Medulla oblongata (tissue), 1 donor: Measurements from ENCODE around the gene MARCKS.
A peak's percentile ranks its signal among the peaks of the same experiment; 100 is the strongest.
"Not testable (repeated sequence)": the region's sequence is repeated elsewhere in the genome, so short reads cannot be mapped to it uniquely, and the experiment has no call there.

Source experiments
- DNase-seq: peaks from one replicate; pipeline ENCODE4 v3.0.0-alpha.2; 2015; ENCODE audit errors: extremely low spot score

Gene MARCKS

DNA sequence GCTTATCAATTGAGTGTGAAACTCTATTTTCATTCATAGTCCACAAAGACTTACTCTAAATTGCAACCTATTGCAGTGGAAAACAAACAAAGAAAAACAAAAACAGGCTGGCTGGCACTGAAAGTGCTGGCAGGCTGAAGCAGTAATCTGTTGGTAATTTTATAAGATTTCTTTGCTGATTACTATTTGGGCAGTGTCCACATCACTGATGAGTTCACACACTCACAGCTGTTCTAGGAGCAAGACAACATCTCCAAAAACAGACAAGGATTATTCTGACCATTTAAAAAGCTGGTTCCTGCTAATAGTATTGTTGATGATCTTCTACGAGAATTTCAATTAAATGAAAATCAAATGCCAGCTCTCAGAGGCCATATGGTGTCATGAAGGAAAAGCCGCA, 26.9 kb downstream of the MARCKS start:
- DNase-seq: no peak

DNA sequence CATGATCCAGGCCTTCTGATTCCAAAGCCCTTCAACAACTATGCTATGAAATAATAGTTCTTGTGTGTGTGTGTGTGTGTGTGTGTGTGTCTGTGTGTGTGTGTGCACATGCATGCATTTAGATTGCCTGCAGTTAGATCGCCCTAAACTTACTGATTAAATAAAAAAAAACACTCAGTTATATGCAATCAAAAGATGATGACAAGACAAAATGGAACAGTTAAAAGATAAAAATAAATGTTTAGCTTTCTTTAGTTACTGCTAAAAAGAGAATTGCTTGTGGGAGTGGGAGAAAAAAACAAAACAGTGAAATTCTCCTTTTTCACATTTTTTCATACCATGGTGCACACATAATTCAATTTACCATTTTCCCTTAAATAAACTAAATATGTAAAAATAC, 29.4 kb downstream of the MARCKS start:
- no peak for DNase-seq

DNA sequence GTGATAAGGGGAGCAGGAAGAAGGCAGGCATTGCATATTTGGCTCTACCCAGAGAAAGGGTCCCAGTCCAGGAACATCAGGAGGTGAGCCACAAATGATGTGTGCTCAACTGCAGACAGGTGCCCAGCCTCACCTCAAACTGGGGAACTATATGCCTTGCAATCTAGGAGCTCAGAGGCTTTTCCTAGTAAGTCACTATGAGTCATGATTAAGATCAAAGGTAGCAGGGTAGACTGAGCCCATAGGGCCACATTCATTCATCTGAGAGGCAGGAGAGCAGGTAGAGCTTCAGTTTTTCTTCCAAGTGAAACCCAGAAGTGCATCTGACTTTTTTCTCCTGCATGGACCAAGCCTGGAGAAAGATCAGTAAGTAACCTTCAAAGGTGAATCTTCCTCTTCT, 31.3 kb downstream of the MARCKS start:
- DNase-seq: no peak

DNA sequence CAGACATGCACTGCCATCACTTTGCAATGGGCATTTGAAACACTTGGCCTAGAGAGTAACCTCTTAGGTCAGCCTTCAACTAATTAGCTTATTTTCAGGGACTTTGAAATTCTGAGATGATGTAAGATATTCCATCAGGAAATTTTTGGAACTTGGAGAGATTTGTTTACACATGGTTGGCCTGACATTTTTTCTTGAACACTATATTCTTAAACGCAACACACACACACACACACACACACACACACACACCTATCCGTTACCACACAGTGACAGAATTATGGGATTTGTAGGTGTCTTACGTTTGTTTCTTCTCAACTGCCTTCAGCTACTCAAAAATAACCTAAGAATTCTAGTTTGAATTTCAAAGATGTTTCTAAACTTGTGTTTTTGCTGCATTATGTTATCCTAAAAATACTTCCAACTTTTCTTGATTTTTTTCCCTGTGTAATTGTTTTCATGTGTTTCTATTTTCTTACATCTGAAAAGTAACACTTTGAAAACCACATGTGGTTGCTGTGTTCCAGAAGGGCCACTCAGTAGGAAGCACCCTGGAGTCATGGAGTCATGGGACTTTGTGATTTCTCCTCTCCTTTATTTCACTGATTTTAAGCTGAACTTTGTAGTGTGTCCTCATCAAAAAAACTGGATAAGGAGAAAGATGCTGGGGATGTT, 31.9 kb downstream of the MARCKS start:
- DNase-seq: no peak

DNA sequence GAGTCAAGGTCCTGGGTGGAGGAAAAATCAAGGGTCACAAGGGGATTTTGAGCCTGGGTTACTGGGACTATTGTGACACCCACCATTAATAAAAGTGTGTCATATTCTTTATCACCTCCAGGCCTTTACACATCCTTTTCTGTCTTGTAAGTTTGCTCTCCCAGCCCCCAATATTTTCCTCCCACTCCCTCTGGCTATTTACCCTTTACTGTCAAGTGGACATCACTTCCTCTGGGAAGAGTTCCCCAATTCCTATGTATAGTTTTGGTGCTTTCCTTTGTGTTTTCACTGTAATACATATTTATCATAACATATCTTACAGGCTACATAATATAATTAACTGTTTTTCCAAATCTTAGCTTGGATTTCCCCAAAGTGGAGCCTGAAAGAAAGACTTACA, 36.3 kb downstream of the MARCKS start:
- DNase-seq: no peak

DNA sequence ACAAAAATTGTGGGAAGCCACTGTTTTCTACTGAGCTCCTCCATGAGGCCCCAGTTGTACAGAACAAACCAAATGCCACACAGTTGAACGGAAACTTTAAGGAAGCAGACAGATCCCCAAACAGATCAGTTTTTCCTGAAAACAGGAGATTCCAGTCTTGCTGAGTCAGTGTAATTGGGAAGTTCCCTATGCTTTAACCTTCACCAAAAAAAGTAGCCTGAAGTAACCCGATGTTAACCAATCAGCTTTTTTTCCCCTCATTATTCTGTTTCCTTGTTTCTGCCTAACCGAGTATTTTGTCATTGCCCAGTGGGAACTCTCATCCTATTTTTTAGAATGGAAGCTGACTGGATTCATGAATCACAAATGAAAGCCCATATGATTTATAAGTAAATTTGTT, 36.7 kb downstream of the MARCKS start:
- DNase-seq: no peak

DNA sequence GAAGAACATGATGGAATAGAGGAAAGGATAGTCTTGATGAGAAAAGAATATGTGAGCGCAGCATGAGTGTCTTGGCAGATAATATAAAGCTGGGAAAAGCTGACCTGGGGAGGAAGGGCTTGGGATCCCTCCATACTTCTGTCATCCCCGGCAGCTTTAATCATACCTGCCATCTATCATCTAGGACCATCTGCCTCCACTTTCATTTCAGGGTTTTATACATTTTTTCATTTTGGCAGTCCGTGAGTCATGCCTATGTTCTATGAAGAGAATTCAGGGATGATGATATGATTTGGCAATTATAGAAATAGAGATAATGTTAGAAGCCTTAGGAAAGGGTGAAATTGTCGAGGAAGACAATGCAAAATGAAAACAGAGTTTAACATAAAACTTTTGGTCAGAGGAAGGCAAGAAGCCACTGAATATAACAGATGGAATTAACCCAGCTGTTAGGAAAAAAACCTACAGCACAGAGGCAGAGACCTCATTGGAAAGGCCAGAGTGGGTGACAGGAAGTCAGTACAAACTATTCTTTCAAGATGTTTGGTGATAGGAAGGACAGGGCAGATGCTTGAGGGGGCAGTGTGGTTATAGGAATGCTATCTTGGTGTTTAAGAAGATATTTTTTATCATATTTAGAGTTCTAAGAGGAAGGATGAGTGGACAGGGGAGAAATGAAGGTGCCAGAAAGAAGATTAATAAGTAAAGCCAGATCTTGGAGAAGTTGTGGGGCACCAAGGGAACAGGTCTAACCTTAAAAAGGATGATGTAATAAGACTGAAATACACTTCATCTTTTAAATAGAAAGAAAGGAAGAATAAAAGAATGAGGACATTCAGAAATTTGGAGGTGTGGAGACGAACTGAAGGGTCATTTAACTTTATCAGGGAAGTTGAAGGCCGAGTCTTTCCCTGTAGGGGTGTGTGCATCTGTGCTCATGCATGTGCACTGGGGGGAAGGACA, 37.8 kb downstream of the MARCKS start:
- DNase-seq: no peak

DNA sequence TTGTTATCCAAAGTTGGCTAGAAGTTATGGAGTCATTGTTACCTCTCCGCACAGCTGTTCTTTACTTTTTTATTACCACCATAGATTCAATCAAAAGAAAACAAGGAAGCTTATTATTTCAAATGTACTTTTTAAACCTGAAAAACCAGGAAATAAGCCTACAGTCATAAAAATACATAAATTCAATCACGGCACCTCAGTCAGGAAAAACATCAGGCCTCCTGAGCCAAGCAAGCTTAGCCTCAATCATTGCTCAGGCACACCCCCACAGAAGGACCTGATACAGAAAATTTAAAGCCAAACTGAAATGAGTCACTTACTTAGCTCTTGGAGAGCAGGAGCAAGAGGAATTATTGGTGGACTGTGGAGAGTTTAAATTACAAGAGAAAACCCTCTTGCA, 44.3 kb downstream of the MARCKS start:
- no peak for DNase-seq

DNA sequence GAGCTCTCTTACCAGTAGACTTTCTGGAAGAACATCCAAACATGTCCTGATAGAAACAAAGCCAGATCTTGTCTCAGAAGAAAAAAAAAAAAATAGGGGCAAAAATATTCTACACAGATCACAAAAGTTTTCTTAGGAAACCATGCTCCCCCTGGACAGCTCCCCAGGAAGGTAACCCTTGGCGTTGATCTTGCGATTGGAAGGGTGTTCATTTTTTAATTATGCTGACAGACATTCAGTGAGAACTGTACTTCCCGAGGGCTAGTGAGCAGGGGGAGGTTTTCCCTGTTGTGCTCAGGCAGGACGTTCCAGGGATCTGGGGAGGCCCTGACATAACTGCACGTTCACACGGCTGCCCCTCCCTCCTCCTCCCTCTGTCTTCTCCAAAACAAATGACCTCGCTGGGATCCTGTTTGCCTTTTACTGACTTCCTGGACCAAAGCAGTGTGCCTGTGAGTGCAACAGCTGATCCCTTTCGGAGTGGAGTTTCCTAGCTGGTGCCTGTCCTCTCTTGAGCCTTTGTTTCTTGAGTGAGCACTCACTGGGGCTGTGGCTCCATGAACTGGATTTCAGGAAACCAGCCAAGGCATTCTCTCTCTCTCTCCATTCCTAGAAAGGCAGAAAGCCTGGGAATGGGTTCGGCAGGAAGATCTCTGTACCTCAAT, 46.7 kb downstream of the MARCKS start:
- peak; percentile 15 for DNase-seq

DNA sequence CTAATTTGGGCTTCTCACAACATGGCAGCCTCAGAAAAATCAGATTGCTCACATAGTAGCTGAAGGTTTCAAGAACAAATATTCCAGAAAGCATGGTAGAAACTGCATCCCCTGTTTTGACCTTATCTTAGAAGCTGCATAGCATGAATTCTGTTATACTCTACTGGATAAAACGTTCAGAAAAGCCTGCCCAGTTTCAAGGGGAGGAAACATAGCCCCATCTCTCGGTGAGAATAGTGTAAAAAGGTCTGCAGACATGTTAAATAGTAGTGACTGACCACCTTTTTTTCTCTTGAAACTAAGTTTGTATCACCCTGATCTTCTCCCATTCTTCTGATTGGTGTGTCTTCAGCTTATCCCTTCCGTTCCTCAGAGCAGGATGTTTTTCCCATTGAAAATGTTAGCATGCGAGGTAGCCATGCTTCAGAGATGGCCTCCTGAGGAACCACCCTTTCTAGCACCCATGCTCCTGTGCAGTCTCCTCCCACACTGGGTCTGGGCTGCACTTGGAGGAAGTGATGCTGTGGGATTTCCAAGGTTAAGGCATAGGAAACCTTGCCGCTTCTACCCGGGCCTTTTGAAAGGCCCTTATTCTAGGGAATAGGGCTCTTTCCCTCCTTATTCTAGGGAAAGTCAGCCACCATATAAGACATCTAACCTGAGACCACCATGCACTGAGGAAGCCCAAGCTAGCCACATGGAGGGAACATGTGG, 50.1 kb downstream of the MARCKS start:
- no peak for DNase-seq

DNA sequence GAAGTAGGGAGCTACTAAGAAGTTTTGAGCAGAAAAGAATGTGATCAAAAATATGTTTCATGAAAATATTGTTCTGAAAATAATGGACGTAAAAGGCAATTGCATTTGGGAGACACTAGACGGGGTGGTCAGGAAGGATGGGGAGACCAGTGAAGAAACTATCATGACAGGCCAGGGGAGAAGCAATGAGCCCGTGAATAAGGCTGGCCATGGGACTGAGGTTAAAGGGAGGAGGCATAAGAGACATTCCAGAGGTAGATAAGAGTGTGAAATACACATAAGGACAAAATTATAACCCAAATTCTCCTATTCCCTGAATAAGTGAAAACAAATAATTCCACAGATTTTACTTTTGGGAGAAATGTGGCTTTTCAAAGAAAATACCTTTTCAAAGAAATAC, 51.7 kb downstream of the MARCKS start:
- no peak for DNase-seq

DNA sequence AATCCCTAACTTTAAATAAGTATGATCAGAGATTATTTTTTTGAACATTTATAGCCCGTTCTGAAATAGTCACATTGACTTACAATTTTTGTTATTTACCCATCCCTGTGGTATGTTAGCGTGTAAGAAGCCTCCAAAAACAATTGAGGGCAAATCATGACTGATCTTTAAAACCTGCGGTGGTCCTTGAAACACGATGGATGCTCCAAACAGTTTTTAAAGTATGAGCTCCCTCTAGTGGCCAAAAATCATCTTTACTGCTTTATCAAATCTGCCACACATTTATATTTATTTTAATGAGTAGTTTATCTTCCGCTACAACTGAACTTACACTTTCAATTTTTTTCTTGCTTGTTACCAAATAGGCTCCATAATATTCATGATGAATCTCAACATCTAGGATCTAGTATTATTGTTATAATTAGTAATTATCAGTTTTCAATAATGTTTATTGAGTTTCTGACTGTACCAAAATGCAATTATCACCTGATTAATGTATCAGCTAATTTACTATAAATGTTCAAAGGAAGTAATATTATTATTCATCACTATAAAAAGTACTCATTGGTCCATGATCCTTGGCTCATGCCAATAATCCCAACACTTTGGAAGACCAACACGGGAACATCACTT, 52.2 kb downstream of the MARCKS start:
- peak; percentile 84 for DNase-seq

DNA sequence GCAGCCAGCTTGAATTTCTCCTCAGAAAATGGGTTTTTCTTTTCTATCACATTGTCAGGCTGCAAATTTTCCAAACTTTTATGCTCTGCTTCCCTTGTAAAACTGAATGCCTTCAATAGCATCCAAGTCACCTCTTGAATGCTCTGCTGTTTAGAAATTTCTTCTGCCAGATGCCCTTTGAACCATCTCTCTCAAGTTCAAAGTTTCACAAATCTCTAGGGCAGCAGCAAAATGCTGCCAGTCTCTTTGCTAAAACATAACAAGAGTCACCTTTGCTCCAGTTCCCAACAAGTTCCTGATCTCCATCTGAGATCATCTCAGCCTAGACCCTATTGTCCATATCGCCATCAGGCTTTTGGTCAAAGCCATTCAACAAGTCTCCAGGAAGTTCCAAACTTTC, 53.1 kb downstream of the MARCKS start:
- not testable (repeated sequence) for DNase-seq
